Fibroblast of the aortic adventitia (primary cell): ENCODE data around the gene CFAP91. TPM values are rescaled to one million over a fixed set of nuclear protein-coding genes. Genes with fewer than 3 reads are reported as not detected.

Experiments
- DNase-seq: peaks from one replicate; pipeline ENCODE4 v3.0.0-alpha.2; 2010; ENCODE audit warnings: low read depth
- H3K4me3 ChIP-seq: 2 replicates; pipeline ENCODE4 v1.5.1; 2011; ENCODE audit warnings: low read depth, mild to moderate bottlenecking, control low read depth, low read length, moderate library complexity
- total RNA-seq: library from RNA; depleted of rRNA; stranded (reverse); fragments of >200 nt; gene quantifications from 2 replicates; pipeline ENCODE4 v1.2.3, GENCODE V29; 2012; ENCODE audit warnings: low replicate concordance
- TF ChIP-seq, protein P1 (sequence below): IDR thresholded peaks from 2 replicates; pipeline ENCODE4 v1.5.1; 2011; ENCODE audit warnings: mild to moderate bottlenecking, low read length, control low read depth, inconsistent platforms; ENCODE audit not compliant: insufficient read depth

The CFAP91 gene
- total RNA-seq, 1 donor, result 0.81 TPM

DNA sequence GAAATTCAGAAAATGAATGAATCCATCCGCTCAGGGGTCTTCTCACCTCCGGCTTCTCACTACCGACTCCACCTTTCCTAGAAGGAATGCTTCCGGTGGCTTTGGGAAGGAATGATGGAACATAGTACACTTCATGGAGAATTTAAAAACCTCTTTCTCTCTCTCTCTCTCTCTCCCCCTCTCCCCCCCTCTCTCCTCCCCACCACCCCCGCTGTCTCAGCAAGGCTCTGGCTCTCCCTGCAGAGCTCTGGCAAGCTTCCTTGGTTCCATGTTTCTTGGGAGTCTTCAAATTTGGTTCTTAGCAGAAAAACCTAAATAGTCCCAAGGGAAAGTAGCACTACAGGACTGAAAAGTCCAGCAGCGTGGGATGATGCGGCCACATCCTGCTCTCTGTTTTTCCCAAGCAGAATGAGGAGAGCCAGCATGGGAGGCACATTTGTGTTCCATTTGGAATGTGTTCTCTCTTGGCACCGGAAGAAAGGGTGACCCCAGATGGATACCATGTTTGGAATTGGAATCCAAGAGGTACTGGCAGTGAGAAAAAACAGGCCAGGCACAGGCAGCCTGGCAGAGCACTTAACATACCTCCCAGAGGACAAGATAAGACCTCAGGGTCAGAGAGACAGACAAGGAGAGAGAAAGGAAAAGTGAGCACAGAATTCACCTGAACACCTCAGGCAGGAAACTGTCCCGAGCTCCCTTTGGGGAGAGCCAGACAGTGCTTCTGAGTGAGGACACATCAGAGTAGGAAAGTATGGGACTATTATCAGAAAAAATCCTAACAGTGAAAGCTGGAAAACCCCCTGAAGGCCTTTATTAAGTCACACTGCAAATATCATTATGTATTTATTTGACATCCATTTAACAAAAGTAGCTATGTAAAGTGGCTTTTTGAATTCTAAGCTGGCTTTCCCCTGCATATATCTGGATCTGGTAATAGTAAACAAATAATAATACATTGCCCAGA lies 42.1 kb upstream of the CFAP91 start, which contains the start of gene POPDC2:
TSS of gene POPDC2 (minus strand) at position 116 of the 967 bp plus-strand sequence. CDS start 166 bp downstream, outside the sequence.
- TF ChIP-seq, protein P1, sequence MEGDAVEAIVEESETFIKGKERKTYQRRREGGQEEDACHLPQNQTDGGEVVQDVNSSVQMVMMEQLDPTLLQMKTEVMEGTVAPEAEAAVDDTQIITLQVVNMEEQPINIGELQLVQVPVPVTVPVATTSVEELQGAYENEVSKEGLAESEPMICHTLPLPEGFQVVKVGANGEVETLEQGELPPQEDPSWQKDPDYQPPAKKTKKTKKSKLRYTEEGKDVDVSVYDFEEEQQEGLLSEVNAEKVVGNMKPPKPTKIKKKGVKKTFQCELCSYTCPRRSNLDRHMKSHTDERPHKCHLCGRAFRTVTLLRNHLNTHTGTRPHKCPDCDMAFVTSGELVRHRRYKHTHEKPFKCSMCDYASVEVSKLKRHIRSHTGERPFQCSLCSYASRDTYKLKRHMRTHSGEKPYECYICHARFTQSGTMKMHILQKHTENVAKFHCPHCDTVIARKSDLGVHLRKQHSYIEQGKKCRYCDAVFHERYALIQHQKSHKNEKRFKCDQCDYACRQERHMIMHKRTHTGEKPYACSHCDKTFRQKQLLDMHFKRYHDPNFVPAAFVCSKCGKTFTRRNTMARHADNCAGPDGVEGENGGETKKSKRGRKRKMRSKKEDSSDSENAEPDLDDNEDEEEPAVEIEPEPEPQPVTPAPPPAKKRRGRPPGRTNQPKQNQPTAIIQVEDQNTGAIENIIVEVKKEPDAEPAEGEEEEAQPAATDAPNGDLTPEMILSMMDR, result no peak
- H3K4me3 ChIP-seq, result no peak within 1 kb of the TSS
- DNase-seq, result peak; percentile 37

DNA sequence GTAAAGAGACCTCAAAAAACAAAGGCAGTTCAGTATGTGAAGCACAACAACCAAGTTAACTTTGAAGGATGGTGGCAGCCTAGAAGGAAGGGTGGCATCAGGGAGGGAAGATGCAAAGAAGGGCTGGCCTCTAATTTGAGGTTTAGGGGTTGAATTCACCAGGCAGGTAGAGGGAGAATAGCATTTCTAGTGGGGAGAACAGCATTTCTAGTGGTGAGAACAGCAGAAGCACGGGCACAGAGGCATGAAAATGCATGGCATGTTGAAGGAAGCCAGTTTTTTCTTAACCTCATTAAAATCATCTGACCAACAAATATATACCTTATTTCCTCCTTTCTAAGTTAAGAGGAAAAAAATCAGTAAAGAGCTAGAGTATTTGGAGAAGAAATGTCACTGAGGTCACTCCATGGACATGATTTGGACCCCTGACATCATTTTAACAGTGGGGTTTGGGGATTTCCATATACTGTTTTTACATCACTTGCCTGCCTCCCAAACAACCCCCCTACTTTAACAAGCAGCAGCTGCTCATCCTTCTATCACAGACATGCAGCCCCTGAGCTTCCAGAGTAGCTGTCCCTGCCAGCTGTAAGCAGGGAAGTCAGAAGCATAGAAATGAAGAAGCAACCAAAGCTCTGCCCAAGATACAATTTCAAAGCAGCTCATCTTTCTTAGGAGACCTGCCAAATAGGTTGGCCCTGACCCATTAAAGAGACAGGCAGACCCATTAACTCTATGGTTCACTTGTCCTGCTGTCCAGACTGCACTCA lies 40.0 kb upstream of the CFAP91 start:
- peak; percentile 39 for DNase-seq
- TF ChIP-seq, protein P1, result peak; percentile 41
- H3K4me3 ChIP-seq, result no peak overlapping the region

DNA sequence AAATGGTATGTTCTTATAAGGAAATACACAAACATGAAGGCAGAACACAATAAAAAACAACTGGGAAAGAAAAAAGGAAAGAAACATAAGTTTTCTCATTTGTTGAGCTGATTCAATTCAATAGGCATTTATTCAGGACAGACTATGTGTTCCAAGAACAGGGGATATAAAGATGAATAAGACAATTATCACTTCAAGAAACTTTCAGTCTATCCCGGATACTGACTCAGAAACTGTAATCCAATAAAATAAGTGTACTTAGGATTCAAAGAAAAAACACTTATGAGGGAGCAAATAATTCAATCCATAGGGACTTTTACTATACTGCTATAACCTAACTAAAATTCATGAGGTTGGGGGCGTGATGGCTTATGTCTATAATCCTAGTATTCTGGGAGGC lies 38.9 kb upstream of the CFAP91 start:
- no peak overlapping the region for H3K4me3 ChIP-seq
- peak; percentile 52 for DNase-seq
- TF ChIP-seq, protein P1, result no peak

DNA sequence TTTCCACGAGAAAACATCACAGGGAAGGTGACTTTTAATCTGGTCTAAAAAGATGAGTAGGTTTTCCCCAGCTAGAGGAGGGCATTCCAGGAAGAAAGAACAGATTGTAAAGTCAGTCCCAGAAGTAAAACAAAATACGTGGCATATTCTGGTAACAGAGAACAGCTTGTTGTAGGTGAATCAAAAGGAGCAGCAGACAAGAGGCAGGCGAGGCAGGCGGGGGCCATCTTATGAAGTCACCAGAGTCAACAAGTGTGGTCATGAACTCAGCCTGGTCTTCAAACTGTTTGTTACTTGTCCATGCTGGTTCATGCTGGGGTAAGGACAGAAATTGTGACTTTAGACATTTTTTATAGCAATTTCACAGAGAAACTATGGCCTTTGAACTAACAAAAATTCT lies 38.5 kb upstream of the CFAP91 start:
- DNase-seq, result peak; percentile 14
- no peak overlapping the region for H3K4me3 ChIP-seq
- TF ChIP-seq, protein P1, result no peak

DNA sequence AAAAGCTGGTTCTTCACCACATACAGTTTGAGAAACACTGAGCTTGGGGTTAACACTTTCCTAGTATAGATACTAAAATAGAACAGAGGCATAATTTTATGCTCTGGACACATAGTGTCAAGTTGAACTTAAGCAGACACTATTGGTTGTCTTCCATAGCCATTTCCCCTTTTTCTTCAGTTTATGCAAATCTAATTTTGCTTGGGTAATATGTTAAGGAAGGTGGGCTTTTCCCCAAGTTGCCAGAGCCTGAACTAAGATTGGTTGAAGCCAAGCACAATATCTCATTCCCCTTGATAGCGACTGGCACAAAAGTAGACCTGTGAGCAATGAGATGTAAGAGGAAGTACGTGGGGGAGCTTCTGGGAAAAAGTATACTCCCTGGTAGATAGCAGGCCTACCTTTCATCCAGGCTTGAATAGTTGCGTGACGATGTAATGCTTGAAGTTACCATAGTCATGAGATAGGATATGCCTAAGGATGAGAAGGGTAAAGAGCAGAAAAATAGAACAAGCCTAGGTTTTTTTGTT lies 37.9 kb upstream of the CFAP91 start:
- DNase-seq, result peak; percentile 68
- TF ChIP-seq, protein P1, result no peak
- no peak overlapping the region for H3K4me3 ChIP-seq

DNA sequence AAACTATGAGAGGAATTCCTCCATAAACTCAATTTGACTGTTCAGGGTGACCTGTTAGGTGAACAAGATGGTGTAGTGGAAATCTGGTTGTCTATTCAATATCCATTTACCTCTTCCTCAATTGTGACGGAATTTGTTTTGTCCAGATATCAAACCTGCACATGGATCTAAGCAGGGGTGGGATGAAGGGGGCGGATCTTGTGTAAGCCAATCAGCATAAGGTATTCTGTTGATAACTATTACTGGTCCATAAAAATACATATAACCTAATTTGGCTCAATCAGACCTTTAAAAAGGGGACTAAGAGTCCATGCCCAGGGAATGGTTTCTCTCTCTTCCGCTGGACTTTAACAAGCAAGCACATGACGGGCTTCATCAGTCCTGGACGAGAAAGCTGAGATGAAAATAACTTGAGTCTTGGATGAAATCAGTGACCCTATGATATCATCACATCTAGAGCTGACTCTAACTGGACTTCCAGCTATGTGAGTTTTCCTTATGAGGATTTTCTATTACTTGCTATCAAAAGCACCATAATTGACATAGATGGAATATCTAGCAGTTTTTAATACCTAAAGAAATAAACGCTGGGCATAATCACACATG lies 36.8 kb upstream of the CFAP91 start:
- H3K4me3 ChIP-seq, result no peak overlapping the region
- DNase-seq, result no peak
- TF ChIP-seq, protein P1, result no peak
